Measurements from ENCODE around the gene FGFRL1. TPM values are rescaled to one million over a fixed set of nuclear protein-coding genes. Genes with fewer than 3 reads are reported as not detected.
"Not testable (repeated sequence)": the region's sequence is repeated elsewhere in the genome, so short reads cannot be mapped to it uniquely, and the experiment has no call there.

The FGFRL1 gene
- total and polyA plus RNA-seq, 10 donors, result 1.4 to 20.6 (median 9.5) TPM

GRCh38 chr4:1045595-1046201, 34.3 kb downstream of the FGFRL1 start:
- Histone ChIP-seq H3K4me1 (peaks cover 0 to 24% (median 7%) of the 10 kb centered on the region in 6 donors), H3K4me3 (no peak overlapping the region), H3K27ac (no peak overlapping the region), H3K9me3 (no peaks in the 10 kb centered on the region), H3K36me3 (no peaks in the 10 kb centered on the region), H3K27me3 (replicated peaks in 1 of 7) (peaks cover 0 to 85% (median 28%) of the 10 kb centered on the region in 7 donors)
- intact Hi-C loops (cut with DNase I; ENCODE audit: low total_unique reads), result no loop called here
- DNase-seq, result peak; percentile 54
- 79 to 89% (median 85%) methylated on average over 28 to 36 of the region's 36 CpGs for WGBS, 5 donors
- TF ChIP-seq POLR2AphosphoS5 (IDR thresholded peaks at IDR 0.05) (no peak), CTCF (IDR thresholded peaks at IDR 0.05 in 8 of 11, conservative IDR thresholded peaks at IDR 0.05 in 3 of 11) (no peak), POLR2A (IDR thresholded peaks at IDR 0.05) (no peak)

DNA sequence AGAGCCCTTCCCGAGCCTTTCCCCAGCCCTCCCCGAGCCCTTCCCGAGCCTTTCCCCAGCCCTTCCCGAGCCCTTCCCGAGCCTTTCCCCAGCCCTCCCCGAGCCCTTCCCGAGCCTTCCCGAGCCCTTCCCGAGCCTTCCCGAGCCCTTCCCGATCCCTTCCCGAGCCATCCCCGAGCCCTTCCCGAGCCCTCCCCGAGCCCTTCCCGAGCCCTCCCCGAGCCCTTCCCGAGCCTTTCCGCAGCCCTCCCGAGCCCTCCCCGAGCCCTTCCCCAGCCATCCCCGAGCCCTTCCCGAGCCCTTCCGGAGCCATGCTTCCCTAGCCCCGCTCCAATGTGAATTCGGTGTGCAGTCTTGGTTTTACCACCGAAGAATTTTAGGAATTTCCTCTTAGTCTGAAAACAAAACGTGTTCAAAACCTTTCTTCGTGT, 35.2 kb downstream of the FGFRL1 start:
- 23 to 37% (median 27%) methylated on average over 29 of the region's 29 CpGs for WGBS, 5 donors
- H3K9me3 ChIP-seq; H3K27ac ChIP-seq; H3K36me3 ChIP-seq; intact Hi-C loops (cut with DNase I; ENCODE audit: low total_unique reads): not testable (repeated sequence)
- H3K27me3 ChIP-seq (replicated peaks in 1 of 7), result peaks cover 0 to 85% (median 28%) of the 10 kb centered on the region in 7 donors
- H3K4me3 ChIP-seq, result peak overlapping the region in 4 of 8 donors; percentile 2 to 27 (median 14)
- H3K4me1 ChIP-seq, result peaks cover 0 to 22% (median 7%) of the 10 kb centered on the region in 6 donors
- DNase-seq, result peak; percentile 68

- WGBS, 5 donors, result 65 to 78% (median 72%) methylated on average over 38 to 41 of the region's 41 CpGs
- H3K36me3 ChIP-seq, result no peaks in the 10 kb centered on the region
- intact Hi-C loops (cut with DNase I; ENCODE audit: low total_unique reads), result no loop called here
- no peaks in the 10 kb centered on the region for H3K9me3 ChIP-seq
- TF ChIP-seq CTCF (IDR thresholded peaks at IDR 0.05 in 8 of 11, conservative IDR thresholded peaks at IDR 0.05 in 3 of 11) (no peak), POLR2AphosphoS5 (IDR thresholded peaks at IDR 0.05) (no peak), POLR2A (IDR thresholded peaks at IDR 0.05) (no peak)
- peak; percentile 72 for DNase-seq
- peaks cover 0 to 87% (median 28%) of the 10 kb centered on the region in 7 donors for H3K27me3 ChIP-seq (replicated peaks in 1 of 7)
- H3K27ac ChIP-seq, result peak overlapping the region in 2 of 8 donors; percentile 4 to 20
- peaks cover 0 to 22% (median 7%) of the 10 kb centered on the region in 6 donors for H3K4me1 ChIP-seq
- peak overlapping the region in 4 of 8 donors; percentile 2 to 27 (median 14) for H3K4me3 ChIP-seq
These were observed 35.9 kb downstream of the FGFRL1 start for GRCh38 chr4:1047106-1047975.

- Histone ChIP-seq H3K27me3 (replicated peaks in 1 of 7) (peaks cover 0 to 94% (median 28%) of the 10 kb centered on the region in 7 donors), H3K4me3 (no peak overlapping the region), H3K27ac (peak overlapping the region in 1 of 8 donors; percentile 4), H3K9me3 (no peaks in the 10 kb centered on the region), H3K4me1 (peaks cover 0 to 21% (median 9%) of the 10 kb centered on the region in 6 donors), H3K36me3 (no peaks in the 10 kb centered on the region)
- DNase-seq, result peak; percentile 73
- intact Hi-C loops (cut with DNase I; ENCODE audit: low total_unique reads), result no loop called here
- TF ChIP-seq CTCF (IDR thresholded peaks at IDR 0.05 in 8 of 11, conservative IDR thresholded peaks at IDR 0.05 in 3 of 11) (no peak), POLR2A (IDR thresholded peaks at IDR 0.05) (no peak), POLR2AphosphoS5 (IDR thresholded peaks at IDR 0.05) (no peak)
- 83 to 88% (median 85%) methylated on average over 29 to 34 of the region's 34 CpGs for WGBS, 5 donors
These were observed 36.7 kb downstream of the FGFRL1 start for GRCh38 chr4:1047976-1048772.

Data from spleen (tissue), 11 donors.